T-helper 2 cell (primary cell): Measurements from ENCODE around the gene PTX3.

ENCODE experiments used
- DNase-seq, 5 experiments: peaks; one replicate each; pipeline versions ENCODE4 v3.0.0 to v3.0.0-alpha.2; 2012 to 2022
- total RNA-seq, 2 donors: gene quantifications; one replicate each; lab custom pipeline; 2026; lab: John Stamatoyannopoulos, UW

Gene PTX3
- total RNA-seq = 0 reads per million in 2 donors

DNA sequence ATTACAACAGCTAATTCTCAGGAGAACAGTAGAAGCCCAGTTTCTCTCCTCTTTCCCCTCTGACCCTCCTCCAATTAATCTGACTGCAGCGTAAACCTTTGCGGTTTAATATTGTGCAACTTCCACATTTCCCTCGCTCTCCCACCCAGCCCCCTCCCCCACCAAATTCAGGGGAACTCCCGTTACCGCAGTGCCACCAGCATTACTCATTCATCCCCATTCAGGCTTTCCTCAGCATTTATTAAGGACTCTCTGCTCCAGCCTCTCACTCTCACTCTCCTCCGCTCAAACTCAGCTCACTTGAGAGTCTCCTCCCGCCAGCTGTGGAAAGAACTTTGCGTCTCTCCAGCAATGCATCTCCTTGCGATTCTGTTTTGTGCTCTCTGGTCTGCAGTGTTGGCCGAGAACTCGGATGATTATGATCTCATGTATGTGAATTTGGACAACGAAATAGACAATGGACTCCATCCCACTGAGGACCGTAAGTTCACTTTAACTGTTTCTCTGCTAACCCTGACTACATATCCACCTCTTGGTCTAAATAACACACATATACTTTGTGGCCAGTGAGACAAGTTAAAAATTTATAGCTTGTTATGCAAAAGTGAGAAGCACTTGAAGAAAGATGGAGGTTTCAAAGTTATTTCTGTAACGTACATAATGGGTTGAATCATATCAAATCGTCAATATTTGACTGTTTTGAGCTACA, at the start of gene PTX3:
PTX3 (plus strand) TSS at position 268 of the 709 bp plus-strand sequence; CDS start at position 352, 84 bp downstream.
- DNase-seq = no peak

DNA sequence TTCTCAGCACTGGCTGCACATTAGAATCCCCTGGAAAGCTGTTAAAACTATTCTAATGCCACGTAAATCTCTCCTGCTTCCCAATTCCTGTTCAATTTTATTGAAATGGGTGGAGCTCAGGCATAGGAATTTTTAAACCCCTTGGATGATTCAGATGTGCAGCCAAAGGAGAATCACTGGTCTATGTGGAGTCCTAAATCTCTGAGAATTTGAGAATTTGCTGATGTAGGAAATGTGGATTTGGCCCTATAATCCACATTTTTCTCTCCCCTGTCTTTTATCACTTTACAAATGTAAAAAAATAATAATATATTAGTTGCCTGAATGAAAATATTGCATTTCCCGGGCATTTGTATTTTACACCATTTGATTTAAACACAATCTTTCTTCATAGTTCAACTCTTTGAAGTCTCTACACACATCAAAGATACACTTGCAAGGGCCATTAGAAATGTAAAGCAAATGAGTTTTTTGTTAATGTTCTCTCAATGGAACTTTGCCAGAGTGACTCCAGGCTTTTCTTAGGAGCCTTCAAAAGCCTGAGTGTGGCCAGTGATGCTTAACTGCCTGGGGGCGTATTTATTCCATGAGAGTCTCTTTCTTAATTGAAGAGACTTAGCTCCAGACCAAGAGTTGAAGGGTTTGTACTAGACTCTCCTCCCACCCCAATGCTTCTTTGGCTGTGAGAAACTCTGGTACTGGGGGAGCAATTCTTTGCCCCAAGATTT, 48.8 kb upstream of the PTX3 start:
- no peak for DNase-seq

DNA sequence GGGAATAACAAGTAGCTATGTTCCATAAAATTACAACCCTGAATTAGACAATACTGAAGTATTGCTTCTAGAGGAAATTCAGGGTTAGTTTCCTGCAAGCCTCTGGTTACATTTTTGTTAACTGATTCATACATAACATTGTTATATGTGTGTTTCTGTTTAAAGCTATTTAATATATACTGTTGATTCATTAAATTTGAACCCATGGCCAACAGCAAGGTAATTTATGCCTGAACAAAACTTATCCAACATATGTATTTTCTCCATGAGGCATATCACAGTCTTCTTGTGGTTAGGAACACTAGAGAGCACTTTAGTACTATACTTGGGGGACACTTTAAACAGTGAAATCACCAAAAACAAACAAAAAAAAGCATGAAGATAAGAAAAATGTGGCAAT, 47.7 kb upstream of the PTX3 start:
- no peak for DNase-seq

DNA sequence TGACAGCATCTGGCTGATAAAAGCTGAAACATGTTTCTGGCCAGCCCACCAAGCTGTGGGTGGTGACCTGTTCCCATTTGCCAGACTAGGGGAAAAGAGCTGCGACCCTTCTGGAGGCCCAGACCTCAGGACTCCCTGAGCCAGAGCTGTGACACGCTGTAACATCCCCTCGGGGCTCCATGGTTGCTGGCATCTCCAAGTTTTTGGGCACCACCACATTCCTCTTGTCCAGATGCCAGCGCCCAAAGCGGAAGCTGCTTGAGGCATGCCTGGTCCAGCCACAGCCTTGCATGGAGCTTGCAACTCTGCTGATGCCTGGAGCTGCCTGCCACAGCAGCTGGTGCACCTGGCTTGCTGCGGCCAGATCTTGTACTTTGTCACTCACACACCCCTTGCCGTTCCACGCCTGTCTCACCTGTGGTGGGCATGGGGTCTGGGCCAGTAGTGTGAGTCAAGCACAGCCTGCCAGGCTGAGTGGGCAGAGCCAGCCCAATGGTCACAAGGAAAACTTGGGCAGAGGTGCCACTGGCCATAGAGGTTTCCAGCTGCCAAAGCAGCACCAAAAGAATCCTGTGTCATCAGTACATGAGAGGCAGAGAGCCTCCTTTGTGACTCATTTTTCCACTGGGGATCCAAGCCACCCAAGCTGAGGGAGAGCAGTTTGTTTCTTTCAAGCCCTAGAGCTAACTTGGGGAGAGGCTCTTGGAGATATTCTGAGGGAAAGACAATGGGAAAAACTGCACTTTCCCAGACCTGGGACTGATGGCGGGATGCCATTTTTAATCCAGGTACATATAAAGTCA, 45.7 kb upstream of the PTX3 start:
- DNase-seq = no peak

DNA sequence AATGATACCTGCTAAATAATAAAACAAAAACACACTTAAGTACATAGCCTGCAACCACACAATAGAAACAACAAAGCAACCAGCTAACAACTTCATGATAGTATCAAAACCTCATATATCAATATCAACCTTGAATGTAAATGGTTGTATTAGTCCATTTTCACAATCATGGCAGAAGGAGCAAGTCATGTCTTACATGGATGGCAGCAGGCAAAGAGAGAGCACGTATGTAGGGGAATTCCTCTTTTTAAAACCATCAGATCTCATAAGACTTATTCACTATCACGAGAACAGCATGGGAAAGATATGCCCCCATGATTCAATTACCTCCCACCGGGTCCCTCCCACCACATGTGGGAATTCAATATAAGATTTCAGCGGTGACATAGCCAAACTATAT, 44.5 kb upstream of the PTX3 start:
- DNase-seq = no peak

DNA sequence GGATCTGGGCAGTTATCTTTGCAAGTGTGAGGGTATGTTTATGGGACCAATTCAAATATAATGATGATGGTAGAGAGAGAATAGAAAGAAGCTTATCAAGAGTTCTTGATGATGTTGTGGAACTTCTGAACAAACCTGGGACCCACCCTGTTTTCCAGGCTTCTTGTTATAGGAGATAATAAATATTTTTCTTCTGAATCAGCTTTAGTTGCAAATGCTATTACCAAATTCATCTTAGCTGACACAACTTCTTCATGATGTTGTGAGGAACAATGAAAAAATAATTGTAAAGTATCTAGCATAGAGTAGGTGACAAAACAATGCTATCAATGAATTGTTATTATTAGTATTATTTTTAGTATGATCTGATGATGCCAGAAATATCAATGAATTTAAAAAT, 43.5 kb upstream of the PTX3 start:
- no peak for DNase-seq

DNA sequence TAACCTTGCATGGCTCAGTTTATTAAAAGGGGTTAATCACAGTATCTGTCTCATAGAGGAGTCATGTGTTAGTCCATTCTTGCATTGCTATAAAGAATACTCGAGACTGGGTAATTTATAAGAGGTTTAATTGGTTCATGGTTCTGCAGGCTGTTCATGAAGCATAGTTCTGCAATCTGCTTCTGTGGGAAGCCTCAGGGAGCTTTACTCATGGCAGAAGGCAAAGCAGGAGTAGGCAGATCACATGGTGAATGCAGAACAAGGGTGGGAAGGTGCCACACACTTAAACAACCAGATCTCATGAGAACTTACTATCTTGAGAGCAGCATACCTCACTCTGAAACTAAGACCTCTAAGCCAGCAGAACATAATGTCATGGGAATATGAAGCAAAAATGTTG, 42.2 kb upstream of the PTX3 start:
- no peak for DNase-seq

DNA sequence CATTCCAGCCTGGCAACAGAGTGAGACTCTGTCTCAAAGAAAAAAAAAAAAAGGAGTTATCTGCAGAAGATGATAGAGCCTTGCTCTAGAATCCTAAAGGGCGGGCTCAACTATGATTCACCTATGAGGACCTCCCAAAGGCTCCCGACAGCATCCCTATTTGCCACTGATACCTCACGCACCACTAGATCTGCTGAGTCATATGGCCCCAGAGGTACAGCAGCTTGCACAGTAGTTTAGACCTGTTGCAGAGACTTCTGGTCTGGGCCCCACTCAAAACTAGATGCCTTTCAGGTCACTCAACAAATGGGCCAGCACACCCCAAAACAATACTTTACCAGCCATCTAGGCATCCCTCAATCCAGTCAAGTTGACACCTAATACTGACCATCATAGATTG, 38.1 kb upstream of the PTX3 start:
- no peak for DNase-seq

DNA sequence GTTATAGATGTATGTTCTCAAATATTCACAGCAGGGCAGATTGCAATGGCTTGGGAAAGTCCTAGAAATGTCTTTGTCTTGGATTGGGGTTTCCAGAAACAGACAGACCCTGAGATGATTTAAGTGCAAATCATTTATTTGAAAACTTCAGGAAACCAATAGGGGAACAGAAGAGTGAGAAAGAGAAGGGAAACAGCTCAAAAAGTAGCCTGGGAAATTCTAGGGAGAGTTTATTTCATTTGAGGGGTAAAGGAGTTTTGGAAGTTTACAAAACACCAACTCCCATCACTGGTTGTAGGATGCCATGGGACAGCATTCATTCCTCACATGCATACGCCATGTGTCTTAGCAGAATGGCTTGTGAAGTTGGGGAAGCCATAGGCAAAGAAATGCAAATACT, 32.3 kb upstream of the PTX3 start:
- no peak for DNase-seq

DNA sequence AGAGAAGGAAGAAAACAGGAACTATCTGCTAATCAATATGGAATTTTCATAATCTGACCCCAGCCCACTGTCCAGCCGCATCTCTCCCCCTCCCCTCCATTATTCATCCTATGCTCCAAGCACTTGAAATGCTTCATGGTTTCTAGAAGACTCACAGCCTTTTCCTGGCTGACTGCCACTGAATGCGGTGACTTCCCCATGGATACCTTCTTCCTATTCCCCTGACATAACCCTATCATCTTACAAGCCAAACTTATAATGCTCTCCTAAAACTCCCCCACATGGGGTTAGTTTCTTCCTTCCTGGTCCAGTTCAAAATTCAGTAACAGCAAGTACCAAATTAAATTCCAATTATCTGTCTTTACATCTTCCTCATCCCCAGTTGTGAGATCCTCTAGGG, 31.2 kb upstream of the PTX3 start:
- no peak for DNase-seq

DNA sequence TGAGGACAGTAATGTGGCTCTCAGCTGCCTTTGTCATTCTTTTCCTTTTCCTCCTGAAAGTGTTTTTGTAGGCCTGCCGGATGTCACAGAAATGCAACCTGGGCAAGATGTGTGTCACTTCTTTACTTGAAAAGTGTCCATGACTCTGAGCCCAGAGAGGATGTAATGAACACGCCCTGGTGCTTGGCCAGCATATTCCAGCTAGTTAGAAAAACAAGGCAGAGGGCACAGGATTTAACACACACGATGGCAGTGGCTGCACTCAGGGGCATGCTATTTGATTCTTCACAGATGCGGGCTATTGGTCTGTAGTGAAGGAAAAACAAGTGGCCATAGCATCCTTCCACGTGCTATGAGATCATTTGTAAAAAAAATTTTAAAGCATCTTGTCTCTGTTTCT, 30.3 kb upstream of the PTX3 start:
- no peak for DNase-seq

DNA sequence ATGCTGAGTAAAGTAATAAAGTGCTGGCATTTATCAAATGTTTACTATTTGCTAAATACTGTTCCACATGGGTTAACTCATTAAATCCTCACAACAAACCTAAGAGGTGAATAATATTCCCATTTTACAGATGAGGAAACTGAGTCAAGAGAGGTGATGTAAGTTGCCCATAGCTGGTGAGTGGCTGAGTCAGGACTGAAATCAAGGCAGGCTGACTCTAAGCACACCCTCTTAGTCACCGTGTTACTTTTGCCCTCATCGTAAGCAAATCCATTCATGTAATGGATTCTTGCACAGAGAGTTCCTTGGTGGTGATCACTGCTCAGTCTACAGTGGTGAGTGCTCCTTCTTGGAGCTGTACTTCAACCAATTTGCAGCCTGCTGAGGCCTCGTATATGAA, 28.9 kb upstream of the PTX3 start:
- no peak for DNase-seq

DNA sequence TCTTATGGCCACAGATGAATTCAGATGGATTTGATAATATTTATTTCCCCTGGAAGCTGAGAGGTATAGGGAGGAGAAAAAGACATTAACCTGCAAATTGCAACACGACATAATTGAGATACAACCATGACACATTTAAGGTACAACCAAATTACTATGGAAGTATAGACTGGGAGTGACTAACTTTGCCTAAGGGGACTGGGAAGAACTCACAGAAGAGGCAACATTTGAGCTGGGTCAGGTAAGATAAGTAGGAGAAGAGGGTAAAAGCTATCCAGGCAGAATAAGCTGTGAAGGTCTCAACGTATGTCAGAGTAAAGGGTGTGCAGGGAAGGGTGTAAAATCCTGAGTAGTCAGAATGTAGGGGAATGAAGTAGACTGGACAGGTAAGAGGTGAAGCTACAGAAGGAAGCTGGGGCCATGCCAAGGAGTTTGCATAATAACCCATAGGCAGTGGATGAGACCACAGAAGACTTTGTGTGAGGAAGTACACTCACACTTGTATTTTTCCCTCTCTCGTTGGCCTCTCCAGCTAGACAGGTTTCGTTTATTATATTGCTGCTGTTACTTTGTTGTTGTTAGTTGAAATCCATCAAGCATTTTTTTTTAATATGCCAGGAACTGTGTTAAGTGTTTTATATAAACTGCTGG, 28.0 kb upstream of the PTX3 start:
- DNase-seq = no peak

DNA sequence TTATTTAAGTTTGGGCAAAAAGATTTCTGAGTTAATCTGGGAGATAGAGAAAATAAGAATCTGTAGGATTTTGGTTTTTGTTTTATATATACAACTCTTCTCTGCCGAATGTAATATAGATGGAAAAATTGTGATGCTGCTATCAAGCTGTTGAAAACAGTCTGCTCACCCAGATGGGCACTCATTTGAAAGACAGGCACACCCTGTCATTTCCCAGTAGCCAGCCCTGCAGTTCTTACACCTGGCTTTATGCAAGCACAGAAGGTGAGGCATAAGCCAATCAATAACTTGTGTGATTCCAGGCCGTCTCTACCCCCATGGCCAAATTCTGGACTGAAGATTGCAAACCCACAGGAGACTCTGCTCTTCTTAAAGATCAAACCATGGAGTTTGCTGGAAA, 27.1 kb upstream of the PTX3 start:
- no peak for DNase-seq

DNA sequence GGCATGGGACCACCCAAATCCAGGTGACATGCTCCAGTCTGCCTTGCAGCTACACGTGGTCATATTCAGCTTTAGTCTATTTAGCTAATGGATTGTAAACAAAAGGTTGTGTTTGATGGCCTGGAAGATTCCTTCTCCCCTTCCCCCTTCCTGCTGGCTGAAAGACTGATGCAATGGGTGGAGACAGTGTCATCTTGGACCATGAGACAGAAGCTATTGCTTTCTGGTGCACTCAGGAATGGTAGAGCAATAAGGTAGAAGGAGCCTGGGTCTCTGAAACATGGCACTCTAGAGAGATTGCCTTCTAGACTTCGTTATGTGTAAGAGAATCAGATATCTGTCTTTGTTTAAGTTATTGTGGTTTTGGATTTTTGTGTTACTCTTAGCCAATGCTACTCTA, 25.7 kb upstream of the PTX3 start:
- no peak for DNase-seq

DNA sequence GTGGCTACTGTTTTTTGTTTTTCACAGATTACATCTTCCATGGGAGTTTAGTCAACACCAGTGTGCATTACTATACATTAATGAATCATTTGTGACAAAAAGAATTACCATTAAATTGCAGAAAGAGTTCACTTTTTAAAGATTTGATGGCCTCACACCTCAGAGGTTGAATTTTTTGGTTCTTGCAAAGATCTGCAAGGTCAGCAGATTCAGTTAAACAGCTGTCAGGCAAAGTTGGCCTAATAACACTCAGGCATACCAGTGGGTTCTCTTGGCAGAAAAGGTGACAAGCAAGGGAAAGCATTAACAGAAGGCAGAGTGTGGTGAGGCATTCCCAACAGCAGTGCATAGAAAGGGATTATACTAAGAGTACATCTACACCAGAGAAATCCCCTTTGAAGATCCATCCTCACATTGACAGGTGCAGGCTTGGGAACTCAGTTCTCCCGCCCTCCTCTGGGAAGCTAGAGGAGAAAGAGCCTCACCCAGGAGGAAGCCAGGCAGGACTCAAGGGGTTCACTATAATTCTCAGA, 24.3 kb upstream of the PTX3 start:
- no peak for DNase-seq

DNA sequence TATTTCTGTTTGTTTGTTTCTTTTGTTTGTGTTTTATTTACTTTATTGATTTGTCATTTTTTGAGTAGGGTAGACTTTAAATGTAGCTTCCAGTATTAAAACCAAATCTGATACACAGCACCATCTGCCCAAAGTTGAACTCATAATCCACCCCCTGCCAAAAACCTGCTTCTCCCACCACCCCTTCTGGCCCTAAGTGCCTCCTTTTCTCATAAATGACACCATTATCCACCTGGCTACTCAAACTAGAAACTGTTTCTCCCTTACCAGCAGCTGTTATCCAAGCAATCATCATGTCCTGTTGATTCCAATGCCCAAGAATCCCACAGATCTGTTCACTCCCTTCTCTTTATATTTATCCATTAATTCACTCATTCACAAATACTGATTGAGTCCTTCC, 21.8 kb upstream of the PTX3 start:
- DNase-seq = no peak

DNA sequence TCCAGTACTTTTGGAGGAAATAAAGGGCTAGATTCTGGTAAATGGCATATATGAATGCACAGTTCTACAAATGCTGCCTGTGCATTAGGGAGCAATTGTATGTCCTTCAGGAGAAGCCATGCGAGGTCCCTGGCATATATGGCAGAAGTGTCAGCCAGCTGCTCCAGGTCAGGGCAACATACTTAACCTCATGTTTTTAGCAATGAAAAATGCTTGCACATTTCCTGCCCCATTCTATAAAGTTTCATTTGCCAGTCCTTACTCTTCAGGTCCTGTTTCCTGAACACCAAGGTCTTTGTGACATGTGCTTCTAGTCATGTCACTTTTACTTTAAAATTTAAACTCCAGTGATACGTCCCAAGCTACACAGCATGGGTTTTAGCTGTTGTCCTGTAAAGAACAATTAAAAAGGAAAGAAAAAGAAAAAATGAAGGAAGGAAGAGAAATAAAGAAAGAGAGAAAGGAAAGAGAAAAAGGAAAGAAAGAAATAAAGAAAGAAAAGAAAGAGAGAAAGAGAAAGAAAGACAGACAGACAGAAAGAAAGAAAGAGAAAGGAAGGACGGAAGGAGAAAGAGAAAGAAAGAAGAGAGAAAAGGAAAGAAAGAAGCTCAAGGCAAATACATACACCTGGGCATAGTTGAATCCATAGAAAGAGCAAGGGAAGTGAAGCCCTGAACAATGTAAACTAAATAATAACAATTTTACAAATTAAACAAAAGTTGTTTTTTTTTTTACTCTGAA, 20.1 kb upstream of the PTX3 start:
- DNase-seq = no peak

DNA sequence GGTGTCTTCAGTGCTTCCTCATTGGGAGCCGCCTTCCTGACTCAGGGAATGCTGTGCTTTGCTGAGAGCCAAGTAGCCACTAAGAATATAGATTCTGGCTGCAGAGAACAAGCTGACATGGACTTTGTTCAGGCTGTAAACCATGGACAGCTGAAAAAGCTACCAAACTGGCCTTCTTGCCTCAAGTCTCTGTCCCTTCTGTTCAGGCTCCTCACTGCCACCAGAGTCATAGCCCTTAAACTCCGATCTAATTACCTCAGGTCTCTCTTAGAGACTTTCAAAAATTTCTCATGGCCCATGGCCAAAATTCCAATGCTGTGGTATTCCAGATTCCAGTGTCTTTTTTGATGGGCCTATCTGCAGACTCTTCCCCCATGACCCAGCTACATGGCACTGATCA, 19.4 kb upstream of the PTX3 start:
- DNase-seq = no peak

DNA sequence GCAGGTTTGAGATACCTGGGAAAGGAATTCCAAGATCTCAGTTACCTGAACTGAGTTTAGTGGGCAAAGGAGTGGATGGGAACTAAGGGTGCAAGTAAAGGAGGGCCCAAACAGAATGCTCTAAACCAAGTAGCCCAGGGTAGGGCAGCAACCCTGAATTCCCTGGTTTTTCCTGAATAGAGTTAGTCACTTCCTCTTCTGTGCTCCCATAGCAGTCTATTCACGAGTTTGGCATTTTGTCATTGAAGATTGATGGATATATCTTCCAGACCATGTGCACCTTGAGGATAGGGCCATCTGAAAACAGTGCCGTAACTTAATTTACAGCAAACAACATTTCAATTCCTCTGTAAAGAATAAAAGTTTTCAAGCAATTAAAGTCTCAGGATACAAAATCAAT, 18.5 kb upstream of the PTX3 start:
- no peak for DNase-seq

DNA sequence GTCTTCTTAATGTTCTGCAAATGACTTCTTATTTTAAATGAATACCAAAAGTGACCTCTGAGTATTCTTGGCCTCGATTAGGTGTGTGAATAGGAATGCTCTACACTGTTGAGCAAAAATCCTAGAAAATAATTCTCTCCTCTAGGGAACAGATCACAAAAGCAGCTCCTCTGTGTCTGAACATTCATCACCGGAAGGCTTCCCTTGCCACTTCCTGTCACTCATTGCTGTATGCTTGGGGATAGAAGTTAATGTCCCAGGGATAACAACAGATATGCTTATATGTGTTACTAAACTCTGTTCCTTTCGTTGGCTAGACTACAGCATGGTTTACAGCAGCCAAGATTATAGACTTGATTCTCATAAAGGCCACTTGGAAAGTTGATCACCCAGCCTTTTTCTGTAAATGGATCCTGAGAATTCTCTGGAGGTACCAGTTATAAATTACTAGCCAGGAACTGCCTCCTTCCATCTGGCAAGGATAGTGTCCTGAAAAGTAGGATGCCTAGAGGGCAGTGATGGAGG, 16.0 kb upstream of the PTX3 start:
- DNase-seq = no peak

DNA sequence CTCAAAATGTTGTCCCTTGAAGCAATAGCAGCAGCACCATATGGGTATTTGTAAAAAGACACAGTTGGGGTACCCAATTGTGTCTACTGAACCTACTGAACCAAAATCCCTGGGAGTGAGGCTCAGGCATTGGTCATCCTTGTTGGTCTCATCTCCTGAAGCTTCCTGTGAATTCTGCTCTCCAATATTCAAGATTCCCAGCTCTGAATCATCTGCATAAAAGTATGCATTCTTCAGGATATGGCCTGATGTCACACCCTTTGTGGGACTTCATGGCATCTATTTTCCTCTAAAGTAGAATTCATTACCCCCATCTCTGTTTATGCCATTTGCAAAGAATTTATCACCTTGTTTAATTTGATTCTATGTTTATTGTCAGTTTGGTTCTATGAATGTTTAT, 13.3 kb upstream of the PTX3 start:
- DNase-seq = no peak
